ENCODE results near the gene ADCY6. TPM values are rescaled to one million over a fixed set of nuclear protein-coding genes. Genes with fewer than 3 reads are reported as not detected.

The ADCY6 gene
- total RNA-seq, 2 donors from 2014 or later: 52.8 to 58.6 TPM

GRCh38 chr12:48827513-48828096 is 38.7 kb upstream of the ADCY6 start:
- 95 to 97% methylated on average over 11 to 17 of the region's 17 CpGs for whole genome bisulfite sequencing, 2 experiments (ENCODE audit: insufficient coverage in 1 of 2, insufficient read length in 1 of 2)
- no peaks in the 10 kb centered on the region for H3K9me3 ChIP-seq (ENCODE audit: control insufficient read depth, low read length)
- no peak overlapping the region for H3K9ac ChIP-seq (ENCODE audit: extremely low read depth, low read length, poor library complexity, severe bottlenecking)
- peaks cover 4% of the 10 kb centered on the region for H3K27me3 Mint-ChIP-seq (ENCODE audit: insufficient read depth)
- H3K36me3 Mint-ChIP-seq (ENCODE audit: low read depth): peaks cover 64% of the 10 kb centered on the region
- H3K4me3 ChIP-seq (ENCODE audit: low read length): no peak overlapping the region
- no peak overlapping the region for H3K4me3 Mint-ChIP-seq
- TF ChIP-seq CTCF (conservative IDR thresholded peaks at IDR 0.05): no peak
- no peaks in the 10 kb centered on the region for H3K27me3 ChIP-seq (ENCODE audit: control insufficient read depth, insufficient read depth, low read length, poor library complexity, severe bottlenecking)
- no peaks in the 10 kb centered on the region for H3K9me3 Mint-ChIP-seq
- no peak overlapping the region for H3K27ac Mint-ChIP-seq
- no peak overlapping the region for H3K27ac ChIP-seq (ENCODE audit: low read depth, low read length)
- no peaks in the 10 kb centered on the region for H3K4me1 ChIP-seq (ENCODE audit: control insufficient read depth, insufficient read depth, low read length)
- H3K4me1 Mint-ChIP-seq: no peaks in the 10 kb centered on the region
- peaks cover 64% of the 10 kb centered on the region for H3K36me3 ChIP-seq (ENCODE audit: control insufficient read depth, insufficient read depth, low read length)
- DNase-seq: no peak

- no peaks in the 10 kb centered on the region for H3K27me3 ChIP-seq (ENCODE audit: control insufficient read depth, insufficient read depth, low read length, poor library complexity, severe bottlenecking)
- no peaks in the 10 kb centered on the region for H3K4me1 ChIP-seq (ENCODE audit: control insufficient read depth, insufficient read depth, low read length)
- H3K9ac ChIP-seq (ENCODE audit: extremely low read depth, low read length, poor library complexity, severe bottlenecking): no peak overlapping the region
- no peaks in the 10 kb centered on the region for H3K4me1 Mint-ChIP-seq
- 89 to 96% methylated on average over 8 of the region's 8 CpGs for WGBS, 2 experiments (ENCODE audit: insufficient coverage in 1 of 2, insufficient read length in 1 of 2)
- no peak overlapping the region for H3K4me3 ChIP-seq (ENCODE audit: low read length)
- H3K27me3 Mint-ChIP-seq (ENCODE audit: insufficient read depth): peaks cover 10% of the 10 kb centered on the region
- no peak overlapping the region for H3K27ac ChIP-seq (ENCODE audit: low read depth, low read length)
- no peak overlapping the region for H3K27ac Mint-ChIP-seq
- H3K36me3 Mint-ChIP-seq (ENCODE audit: low read depth): peaks cover 59% of the 10 kb centered on the region
- no peak overlapping the region for H3K4me3 Mint-ChIP-seq
- no peaks in the 10 kb centered on the region for H3K9me3 ChIP-seq (ENCODE audit: control insufficient read depth, low read length)
- no peak for TF ChIP-seq CTCF (conservative IDR thresholded peaks at IDR 0.05)
- no peaks in the 10 kb centered on the region for H3K9me3 Mint-ChIP-seq
- no peak for DNase-seq
- H3K36me3 ChIP-seq (ENCODE audit: control insufficient read depth, insufficient read depth, low read length): peaks cover 58% of the 10 kb centered on the region
Measured at GRCh38 chr12:48827026-48827425, 38.1 kb upstream of the ADCY6 start.

GRCh38 chr12:48826209-48826855 is 37.4 kb upstream of the ADCY6 start:
- Histone ChIP-seq H3K4me3 (ENCODE audit: low read length) (no peak overlapping the region), H3K27me3 (ENCODE audit: control insufficient read depth, insufficient read depth, low read length, poor library complexity, severe bottlenecking) (no peaks in the 10 kb centered on the region), H3K36me3 (ENCODE audit: control insufficient read depth, insufficient read depth, low read length) (peaks cover 51% of the 10 kb centered on the region), H3K27ac (ENCODE audit: low read depth, low read length) (no peak overlapping the region), H3K4me1 (ENCODE audit: control insufficient read depth, insufficient read depth, low read length) (no peaks in the 10 kb centered on the region), H3K9ac (ENCODE audit: extremely low read depth, low read length, poor library complexity, severe bottlenecking) (no peak overlapping the region), H3K9me3 (ENCODE audit: control insufficient read depth, low read length) (no peaks in the 10 kb centered on the region)
- TF ChIP-seq CTCF (conservative IDR thresholded peaks at IDR 0.05): no peak
- Mint-ChIP-seq H3K9me3 (no peaks in the 10 kb centered on the region), H3K4me3 (no peak overlapping the region), H3K27me3 (ENCODE audit: insufficient read depth) (peaks cover 16% of the 10 kb centered on the region), H3K36me3 (ENCODE audit: low read depth) (peaks cover 54% of the 10 kb centered on the region), H3K27ac (no peak overlapping the region), H3K4me1 (no peaks in the 10 kb centered on the region)
- DNase-seq: no peak
- 88 to 94% methylated on average over 9 to 15 of the region's 15 CpGs for WGBS, 2 experiments (ENCODE audit: insufficient coverage in 1 of 2, insufficient read length in 1 of 2)

Measured in endodermal cell (in vitro differentiated cells).